ENCODE results near the gene MINK1. TPM values are rescaled to one million over a fixed set of nuclear protein-coding genes. Genes with fewer than 3 reads are reported as not detected.

MINK1 gene
- total RNA-seq, 3 donors from 2014 or later (not counting 1 experiment from before 2014, with no cell fraction given), result 103 to 122 (median 110) TPM

DNA sequence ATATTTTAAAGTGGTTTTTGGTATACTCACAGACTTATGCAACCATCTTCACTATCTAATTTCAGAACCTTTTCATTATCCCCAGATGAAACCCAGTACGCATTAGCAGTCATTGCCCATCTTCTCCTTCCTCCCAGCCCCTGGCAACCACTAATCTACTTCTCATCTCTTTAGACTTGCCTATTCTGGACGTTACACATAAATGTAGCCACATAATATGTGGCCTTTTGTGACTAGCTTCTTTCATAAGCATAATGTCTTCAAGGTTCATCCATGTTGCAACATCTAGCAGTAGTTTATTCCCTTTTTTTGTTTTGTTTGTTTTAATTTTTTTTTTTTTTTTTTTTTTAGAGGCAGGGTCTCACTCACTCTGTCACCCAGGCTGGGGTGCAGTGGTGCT, 37.7 kb downstream of the MINK1 start:
- intact Hi-C loops (cut with micrococcal nuclease), result no loop called here
- no peaks in the 10 kb centered on the region for H3K4me1 ChIP-seq (ENCODE audit: control insufficient read depth, insufficient read depth, low read length)
- TF ChIP-seq, protein P1, sequence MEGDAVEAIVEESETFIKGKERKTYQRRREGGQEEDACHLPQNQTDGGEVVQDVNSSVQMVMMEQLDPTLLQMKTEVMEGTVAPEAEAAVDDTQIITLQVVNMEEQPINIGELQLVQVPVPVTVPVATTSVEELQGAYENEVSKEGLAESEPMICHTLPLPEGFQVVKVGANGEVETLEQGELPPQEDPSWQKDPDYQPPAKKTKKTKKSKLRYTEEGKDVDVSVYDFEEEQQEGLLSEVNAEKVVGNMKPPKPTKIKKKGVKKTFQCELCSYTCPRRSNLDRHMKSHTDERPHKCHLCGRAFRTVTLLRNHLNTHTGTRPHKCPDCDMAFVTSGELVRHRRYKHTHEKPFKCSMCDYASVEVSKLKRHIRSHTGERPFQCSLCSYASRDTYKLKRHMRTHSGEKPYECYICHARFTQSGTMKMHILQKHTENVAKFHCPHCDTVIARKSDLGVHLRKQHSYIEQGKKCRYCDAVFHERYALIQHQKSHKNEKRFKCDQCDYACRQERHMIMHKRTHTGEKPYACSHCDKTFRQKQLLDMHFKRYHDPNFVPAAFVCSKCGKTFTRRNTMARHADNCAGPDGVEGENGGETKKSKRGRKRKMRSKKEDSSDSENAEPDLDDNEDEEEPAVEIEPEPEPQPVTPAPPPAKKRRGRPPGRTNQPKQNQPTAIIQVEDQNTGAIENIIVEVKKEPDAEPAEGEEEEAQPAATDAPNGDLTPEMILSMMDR (IDR thresholded peaks at IDR 0.05), result no peak
- Mint-ChIP-seq H3K9me3 (no peaks in the 10 kb centered on the region), H3K4me3 (no peak overlapping the region), H3K36me3 (no peaks in the 10 kb centered on the region), H3K27me3 (ENCODE audit: low read depth in 2 of 2) (no peaks in the 10 kb centered on the region), H3K27ac (no peak overlapping the region), H3K4me1 (peaks cover 5 to 11% of the 10 kb centered on the region in 2 donors)
- H3K9me3 ChIP-seq (ENCODE audit: control insufficient read depth, insufficient read depth, low read length), result no peaks in the 10 kb centered on the region
- H3K27ac ChIP-seq (ENCODE audit: low read length), result no peak overlapping the region
- no peak for DNase-seq
- no peaks in the 10 kb centered on the region for H3K27me3 ChIP-seq (ENCODE audit: control insufficient read depth, insufficient read depth, low read length)
- ATAC-seq, result no peak
- 93% methylated on average over 2 of the region's 2 CpGs for WGBS (ENCODE audit: insufficient coverage)
- no peaks in the 10 kb centered on the region for H3K36me3 ChIP-seq (ENCODE audit: control insufficient read depth, insufficient read depth, low read length)
- no peak overlapping the region for H3K4me3 ChIP-seq (ENCODE audit: low read length)

DNA sequence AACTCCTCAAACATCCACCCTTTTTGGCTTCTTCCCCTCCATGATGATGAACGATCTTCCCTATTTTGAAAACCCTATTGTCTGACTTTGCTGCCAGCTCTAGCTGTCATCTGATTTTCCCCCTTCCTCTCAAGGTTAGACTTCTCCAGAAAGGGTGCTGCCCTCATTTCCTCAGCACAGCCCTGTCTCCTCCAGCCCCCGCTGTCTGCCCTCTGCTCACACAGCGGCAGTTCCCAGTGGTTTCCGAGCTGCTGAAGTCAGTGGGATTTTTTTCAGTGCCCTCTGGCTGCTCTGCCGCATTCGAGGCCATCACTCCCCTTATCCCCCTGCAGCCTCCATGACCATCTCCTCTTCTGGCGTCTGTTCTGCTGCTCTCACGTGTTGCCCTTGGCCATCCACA, 39.6 kb downstream of the MINK1 start:
- no peak overlapping the region for H3K27ac ChIP-seq (ENCODE audit: low read length)
- no peak overlapping the region for H3K4me3 ChIP-seq (ENCODE audit: low read length)
- DNase-seq, result no peak
- H3K27me3 ChIP-seq (ENCODE audit: control insufficient read depth, insufficient read depth, low read length), result no peaks in the 10 kb centered on the region
- intact Hi-C loops (cut with micrococcal nuclease), result no loop called here
- Mint-ChIP-seq H3K27ac (no peak overlapping the region), H3K9me3 (no peaks in the 10 kb centered on the region), H3K36me3 (no peaks in the 10 kb centered on the region), H3K27me3 (ENCODE audit: low read depth in 2 of 2) (no peaks in the 10 kb centered on the region), H3K4me1 (peaks cover 5 to 11% of the 10 kb centered on the region in 2 donors), H3K4me3 (no peak overlapping the region)
- TF ChIP-seq, protein P1 (IDR thresholded peaks at IDR 0.05), result no peak
- H3K36me3 ChIP-seq (ENCODE audit: control insufficient read depth, insufficient read depth, low read length), result no peaks in the 10 kb centered on the region
- WGBS (ENCODE audit: insufficient coverage), result 65% methylated on average over 8 of the region's 8 CpGs
- H3K4me1 ChIP-seq (ENCODE audit: control insufficient read depth, insufficient read depth, low read length), result no peaks in the 10 kb centered on the region
- H3K9me3 ChIP-seq (ENCODE audit: control insufficient read depth, insufficient read depth, low read length), result no peaks in the 10 kb centered on the region
- ATAC-seq, result no peak

DNA sequence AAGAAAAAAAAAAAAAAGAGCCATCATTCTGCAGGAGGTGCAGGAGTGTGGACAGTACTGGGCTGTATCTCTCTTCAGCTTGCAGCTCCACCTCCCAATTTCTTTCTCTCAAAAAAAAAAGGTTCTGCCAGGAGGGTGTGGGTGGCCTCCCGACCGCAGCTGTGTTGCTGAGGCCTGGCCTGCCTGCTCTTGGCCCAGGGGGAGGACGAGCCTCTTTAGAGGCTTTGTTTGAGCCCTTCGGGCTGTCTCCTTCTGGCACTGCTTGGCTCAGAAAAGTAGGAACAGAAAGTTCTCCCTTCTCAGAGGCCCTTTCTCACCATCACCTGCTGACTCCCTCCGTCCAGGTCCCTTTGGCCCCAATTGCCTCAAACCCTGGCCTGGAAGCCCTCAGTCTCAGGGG, 43.9 kb downstream of the MINK1 start:
- TF ChIP-seq, protein P1 (IDR thresholded peaks at IDR 0.05), result no peak
- no peak for ATAC-seq
- Histone ChIP-seq H3K4me1 (ENCODE audit: control insufficient read depth, insufficient read depth, low read length) (no peaks in the 10 kb centered on the region), H3K9me3 (ENCODE audit: control insufficient read depth, insufficient read depth, low read length) (no peaks in the 10 kb centered on the region), H3K27me3 (ENCODE audit: control insufficient read depth, insufficient read depth, low read length) (no peaks in the 10 kb centered on the region), H3K36me3 (ENCODE audit: control insufficient read depth, insufficient read depth, low read length) (peaks cover 7% of the 10 kb centered on the region), H3K27ac (ENCODE audit: low read length) (no peak overlapping the region), H3K4me3 (ENCODE audit: low read length) (no peak overlapping the region)
- H3K36me3 Mint-ChIP-seq, result no peaks in the 10 kb centered on the region
- intact Hi-C loops (cut with micrococcal nuclease), result no loop called here
- no peaks in the 10 kb centered on the region for H3K27me3 Mint-ChIP-seq (ENCODE audit: low read depth in 2 of 2)
- WGBS (ENCODE audit: insufficient coverage), result 83% methylated on average over 5 of the region's 5 CpGs
- H3K4me1 Mint-ChIP-seq, result peaks cover 0 to 20% of the 10 kb centered on the region in 2 donors
- no peak overlapping the region for H3K4me3 Mint-ChIP-seq
- no peak overlapping the region for H3K27ac Mint-ChIP-seq
- no peak for DNase-seq
- H3K9me3 Mint-ChIP-seq, result no peaks in the 10 kb centered on the region

DNA sequence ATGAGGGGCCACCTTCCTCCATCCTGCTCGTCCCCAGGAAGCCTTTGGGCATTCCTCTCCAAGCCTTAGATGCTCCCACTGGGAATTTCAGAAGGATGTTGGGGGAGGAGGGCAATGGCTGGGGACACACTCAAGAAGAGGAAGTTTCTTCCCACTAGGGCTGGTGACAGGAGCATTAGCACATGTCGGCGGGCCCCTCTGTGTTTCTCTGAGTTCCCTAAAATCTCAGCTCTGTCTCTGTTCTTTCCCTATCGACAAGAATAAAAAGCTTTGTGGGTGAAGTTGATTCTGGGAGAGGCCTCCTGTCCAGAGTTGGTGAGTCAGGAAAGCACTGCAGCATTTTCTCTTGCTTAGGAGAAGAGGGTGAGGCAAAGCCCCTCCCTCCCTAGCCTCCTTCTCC, 46.5 kb downstream of the MINK1 start:
- no peak for DNase-seq
- no peak for ATAC-seq
- TF ChIP-seq, protein P1 (IDR thresholded peaks at IDR 0.05), result no peak
- Mint-ChIP-seq H3K4me3 (no peak overlapping the region), H3K36me3 (no peaks in the 10 kb centered on the region), H3K9me3 (no peaks in the 10 kb centered on the region), H3K27me3 (ENCODE audit: low read depth in 2 of 2) (no peaks in the 10 kb centered on the region), H3K27ac (peak overlapping the region in 1 of 2 donors; percentile 59), H3K4me1 (peaks cover 0 to 13% of the 10 kb centered on the region in 2 donors)
- peaks cover 15% of the 10 kb centered on the region for H3K36me3 ChIP-seq (ENCODE audit: control insufficient read depth, insufficient read depth, low read length)
- no peaks in the 10 kb centered on the region for H3K4me1 ChIP-seq (ENCODE audit: control insufficient read depth, insufficient read depth, low read length)
- H3K4me3 ChIP-seq (ENCODE audit: low read length), result no peak overlapping the region
- no peaks in the 10 kb centered on the region for H3K27me3 ChIP-seq (ENCODE audit: control insufficient read depth, insufficient read depth, low read length)
- intact Hi-C loops (cut with micrococcal nuclease), result no loop called here
- 87% methylated on average over 3 of the region's 4 CpGs for WGBS (ENCODE audit: insufficient coverage)
- no peaks in the 10 kb centered on the region for H3K9me3 ChIP-seq (ENCODE audit: control insufficient read depth, insufficient read depth, low read length)
- H3K27ac ChIP-seq (ENCODE audit: low read length), result no peak overlapping the region
